ENCODE results near the gene ACTA2.

The ACTA2 gene

GRCh38 chr10:88958721-88959120, 6.1 kb upstream of the ACTA2 start:
- Histone ChIP-seq H3K27me3 (no peaks in the 10 kb centered on the region), H3K36me3 (no peaks in the 10 kb centered on the region), H3K4me2 (no peak overlapping the region), H4K20me1 (no peaks in the 10 kb centered on the region), H3K9me3 (no peaks in the 10 kb centered on the region), H3K9ac (no peak overlapping the region), H3K4me1 (peaks cover 21% of the 10 kb centered on the region), H3K27ac (no peak overlapping the region), H3K4me3 (no peak overlapping the region)
- TF ChIP-seq Cebpa-rat (IDR thresholded peaks at IDR 0.05) = no peak

GRCh38 chr10:88957381-88957780, 4.8 kb upstream of the ACTA2 start:
- Histone ChIP-seq H3K4me3 (no peak overlapping the region), H3K4me1 (peaks cover 12% of the 10 kb centered on the region), H3K4me2 (no peak overlapping the region), H3K36me3 (no peaks in the 10 kb centered on the region), H3K27me3 (no peaks in the 10 kb centered on the region), H4K20me1 (no peaks in the 10 kb centered on the region), H3K9ac (no peak overlapping the region), H3K9me3 (no peaks in the 10 kb centered on the region), H3K27ac (no peak overlapping the region)
- no peak for TF ChIP-seq Cebpa-rat (IDR thresholded peaks at IDR 0.05)

GRCh38 chr10:88954458-88955083, 2.0 kb upstream of the ACTA2 start:
- Histone ChIP-seq H3K4me2 (no peak overlapping the region), H3K9me3 (no peaks in the 10 kb centered on the region), H4K20me1 (no peaks in the 10 kb centered on the region), H3K4me1 (peaks cover 24% of the 10 kb centered on the region), H3K36me3 (no peaks in the 10 kb centered on the region), H3K9ac (no peak overlapping the region), H3K4me3 (no peak overlapping the region), H3K27me3 (no peaks in the 10 kb centered on the region), H3K27ac (no peak overlapping the region)
- no peak for TF ChIP-seq Cebpa-rat (IDR thresholded peaks at IDR 0.05)

GRCh38 chr10:88953662-88954061, 1.1 kb upstream of the ACTA2 start:
- H3K4me2 ChIP-seq = no peak overlapping the region
- no peak overlapping the region for H3K4me3 ChIP-seq
- no peaks in the 10 kb centered on the region for H4K20me1 ChIP-seq
- H3K9ac ChIP-seq = no peak overlapping the region
- no peaks in the 10 kb centered on the region for H3K27me3 ChIP-seq
- no peak for TF ChIP-seq Cebpa-rat (IDR thresholded peaks at IDR 0.05)
- no peak overlapping the region for H3K27ac ChIP-seq
- no peaks in the 10 kb centered on the region for H3K36me3 ChIP-seq
- H3K4me1 ChIP-seq = peaks cover 24% of the 10 kb centered on the region
- H3K9me3 ChIP-seq = no peaks in the 10 kb centered on the region

- no peak overlapping the region for H3K9ac ChIP-seq
- H3K27me3 ChIP-seq = no peaks in the 10 kb centered on the region
- H3K9me3 ChIP-seq = no peaks in the 10 kb centered on the region
- peak overlapping the region; percentile 64 for H3K4me2 ChIP-seq
- no peak overlapping the region for H3K4me3 ChIP-seq
- H3K4me1 ChIP-seq = peaks cover 32% of the 10 kb centered on the region
- no peak for TF ChIP-seq Cebpa-rat (IDR thresholded peaks at IDR 0.05)
- H3K27ac ChIP-seq = no peak overlapping the region
- no peaks in the 10 kb centered on the region for H4K20me1 ChIP-seq
- H3K36me3 ChIP-seq = no peaks in the 10 kb centered on the region
Observed at GRCh38 chr10:88949912-88950837, 2.4 kb downstream of the ACTA2 start.

- no peaks in the 10 kb centered on the region for H4K20me1 ChIP-seq
- TF ChIP-seq Cebpa-rat (IDR thresholded peaks at IDR 0.05) = no peak
- no peaks in the 10 kb centered on the region for H3K36me3 ChIP-seq
- H3K27ac ChIP-seq = no peak overlapping the region
- no peak overlapping the region for H3K4me3 ChIP-seq
- no peak overlapping the region for H3K4me2 ChIP-seq
- no peaks in the 10 kb centered on the region for H3K9me3 ChIP-seq
- no peak overlapping the region for H3K9ac ChIP-seq
- H3K4me1 ChIP-seq = peaks cover 42% of the 10 kb centered on the region
- no peaks in the 10 kb centered on the region for H3K27me3 ChIP-seq
Observed at GRCh38 chr10:88949051-88949450, 3.5 kb downstream of the ACTA2 start.

GRCh38 chr10:88946965-88947590, 5.5 kb downstream of the ACTA2 start:
- Histone ChIP-seq H3K27me3 (no peaks in the 10 kb centered on the region), H3K4me1 (peaks cover 41% of the 10 kb centered on the region), H3K4me3 (no peak overlapping the region), H4K20me1 (no peaks in the 10 kb centered on the region), H3K36me3 (no peaks in the 10 kb centered on the region), H3K4me2 (no peak overlapping the region), H3K27ac (no peak overlapping the region), H3K9ac (no peak overlapping the region), H3K9me3 (no peaks in the 10 kb centered on the region)
- TF ChIP-seq Cebpa-rat (IDR thresholded peaks at IDR 0.05) = no peak

GRCh38 chr10:88946200-88946599, 6.4 kb downstream of the ACTA2 start:
- Histone ChIP-seq H3K27me3 (no peaks in the 10 kb centered on the region), H3K4me1 (peaks cover 32% of the 10 kb centered on the region), H3K27ac (no peak overlapping the region), H3K4me2 (no peak overlapping the region), H4K20me1 (no peaks in the 10 kb centered on the region), H3K9me3 (no peaks in the 10 kb centered on the region), H3K36me3 (no peaks in the 10 kb centered on the region), H3K4me3 (no peak overlapping the region), H3K9ac (no peak overlapping the region)
- no peak for TF ChIP-seq Cebpa-rat (IDR thresholded peaks at IDR 0.05)

- peak overlapping the region; percentile 51 for H3K4me2 ChIP-seq
- peaks cover 18% of the 10 kb centered on the region for H3K4me1 ChIP-seq
- no peak for TF ChIP-seq Cebpa-rat (IDR thresholded peaks at IDR 0.05)
- H3K9ac ChIP-seq = no peak overlapping the region
- H3K9me3 ChIP-seq = no peaks in the 10 kb centered on the region
- no peaks in the 10 kb centered on the region for H3K36me3 ChIP-seq
- H3K27me3 ChIP-seq = no peaks in the 10 kb centered on the region
- no peak overlapping the region for H3K4me3 ChIP-seq
- H4K20me1 ChIP-seq = no peaks in the 10 kb centered on the region
- H3K27ac ChIP-seq = no peak overlapping the region
Observed at GRCh38 chr10:88944813-88945212, 7.8 kb downstream of the ACTA2 start.

GRCh38 chr10:88943778-88944177, 8.8 kb downstream of the ACTA2 start:
- H3K36me3 ChIP-seq = no peaks in the 10 kb centered on the region
- H4K20me1 ChIP-seq = no peaks in the 10 kb centered on the region
- H3K9me3 ChIP-seq = no peaks in the 10 kb centered on the region
- H3K4me3 ChIP-seq = no peak overlapping the region
- no peak overlapping the region for H3K27ac ChIP-seq
- no peak for TF ChIP-seq Cebpa-rat (IDR thresholded peaks at IDR 0.05)
- no peak overlapping the region for H3K4me2 ChIP-seq
- no peaks in the 10 kb centered on the region for H3K27me3 ChIP-seq
- H3K9ac ChIP-seq = no peak overlapping the region
- peaks cover 18% of the 10 kb centered on the region for H3K4me1 ChIP-seq
